B cell (primary cell): Measurements from ENCODE around the gene GABRG3. TPM values are rescaled to one million over a fixed set of nuclear protein-coding genes. Genes with fewer than 3 reads are reported as not detected.

Source experiments
- ATAC-seq: fragments of 200-7000 bp; cut with Tn5 transposase; one replicate; pipeline ENCODE4 v1.10.0; 2021; ENCODE audit warnings: low read depth, mild to moderate bottlenecking, moderate number of reproducible peaks, moderate library complexity
- CTCF ChIA-PET: fragments of 350-600 bp; sonication (Branson Sonifier 250); formaldehyde crosslinking; loops from one replicate; lab custom pipeline; 2021; ENCODE audit warnings: antibody characterized with exemption, inconsistent platforms; lab: Charles Lee
- POLR2A ChIA-PET: fragments of 350-600 bp; sonication (Branson Sonifier 250); formaldehyde crosslinking; loops from one replicate; lab custom pipeline; 2021; ENCODE audit warnings: antibody characterized with exemption; lab: Charles Lee
- DNase-seq: peaks from one replicate; pipeline ENCODE4 v3.0.0; 2013
- H2AFZ ChIP-seq: 2 replicates; pipeline ENCODE4 v1.6.1; 2012; ENCODE audit warnings: mild to moderate bottlenecking, low read depth, low read length; ENCODE audit not compliant: insufficient read depth, poor library complexity, severe bottlenecking
- H3K27ac ChIP-seq, 2 donors: 1 replicate in 1 of 2; 2 replicates in 1 of 2; pipeline ENCODE4 v1.5.1; 2012 to 2013; ENCODE audit warnings: low read length in 2 of 2, mild to moderate bottlenecking in 2 of 2, moderate library complexity in 1 of 2
- H3K27me3 ChIP-seq, 4 experiments: fragments of 200-600 bp in 1 of 4; sonication (generic) in 1 of 4; replicated peaks in 1 of 4; 1 replicate in 2 of 4; 2 replicates in 2 of 4; pipeline versions ENCODE4 v1.6.1 to v1.7.0; 2013 to 2016; ENCODE audit warnings: low read length in 3 of 4, mild to moderate bottlenecking in 2 of 4, mixed read lengths in 1 of 4, moderate library complexity in 1 of 4; ENCODE audit not compliant: insufficient read depth in 4 of 4, control insufficient read depth in 3 of 4; ENCODE audit errors: control extremely low read depth in 1 of 4
- H3K36me3 ChIP-seq, 2 experiments: replicated peaks in 1 of 2; 1 replicate in 1 of 2; 2 replicates in 1 of 2; pipeline versions ENCODE4 v1.6.1 to v1.7.1; 2013; ENCODE audit warnings: low read length in 1 of 2; ENCODE audit not compliant: insufficient read depth in 2 of 2, control insufficient read depth in 1 of 2; ENCODE audit errors: control extremely low read depth in 1 of 2, extremely low read depth in 1 of 2
- H3K4me1 ChIP-seq, 2 donors: fragments of 200-600 bp in 1 of 2; sonication (generic) in 1 of 2; 1 replicate in 1 of 2; 2 replicates in 1 of 2; pipeline versions ENCODE4 v1.5.1 to v1.6.1; 2013 to 2017; ENCODE audit warnings: low read length in 2 of 2; ENCODE audit not compliant: control insufficient read depth in 2 of 2, insufficient read depth in 2 of 2
- H3K4me2 ChIP-seq: replicated peaks from 2 replicates; pipeline ENCODE3; 2012; ENCODE audit warnings: mild to moderate bottlenecking, low read depth, low read length; ENCODE audit not compliant: poor library complexity, severe bottlenecking
- H3K4me3 ChIP-seq, 5 experiments: fragments of 200-600 bp in 1 of 5; sonication (generic) in 1 of 5; 1 replicate in 3 of 5; 2 replicates in 2 of 5; pipeline versions ENCODE4 v1.5.1 to v1.7.0; 2011 to 2016; ENCODE audit warnings: low read length in 4 of 5, mild to moderate bottlenecking in 4 of 5, low read depth in 2 of 5, control low read depth in 1 of 5, moderate library complexity in 1 of 5; ENCODE audit not compliant: insufficient read depth in 1 of 5; ENCODE audit errors: control extremely low read depth in 1 of 5, extremely low read depth in 1 of 5
- H3K79me2 ChIP-seq: fragments of 200-600 bp; sonication (generic); one replicate; pipeline ENCODE4 v1.6.0; 2016; ENCODE audit warnings: low read length; ENCODE audit not compliant: control insufficient read depth, insufficient read depth
- H3K9ac ChIP-seq: fragments of 200-600 bp; sonication (generic); 2 replicates; pipeline ENCODE4 v1.6.1; 2017; ENCODE audit warnings: mild to moderate bottlenecking, low read length, moderate library complexity
- H3K9me3 ChIP-seq, 3 donors: one replicate each; pipeline versions ENCODE4 v1.6.1 to v1.7.1; 2013; ENCODE audit warnings: low read length in 2 of 3; ENCODE audit not compliant: control insufficient read depth in 2 of 3, insufficient read depth in 1 of 3; ENCODE audit errors: control extremely low read depth in 1 of 3
- H4K20me1 ChIP-seq: 2 replicates; pipeline ENCODE4 v1.6.0; 2012; ENCODE audit warnings: mild to moderate bottlenecking, low read length; ENCODE audit not compliant: insufficient read depth, control insufficient read depth, poor library complexity, severe bottlenecking
- H3K27ac Mint-ChIP-seq: one replicate; pipeline ENCODE4 v1.8.0; 2021; ENCODE audit warnings: mixed read lengths
- H3K27me3 Mint-ChIP-seq: one replicate; pipeline ENCODE4 v1.8.0; 2021; ENCODE audit warnings: mixed read lengths
- H3K4me1 Mint-ChIP-seq: one replicate; pipeline ENCODE4 v1.8.0; 2021; ENCODE audit warnings: mixed read lengths
- H3K4me3 Mint-ChIP-seq: one replicate; pipeline ENCODE4 v1.8.0; 2021; ENCODE audit warnings: mixed read lengths
- H3K9me3 Mint-ChIP-seq: one replicate; pipeline ENCODE4 v1.8.0; 2022; ENCODE audit warnings: mixed read lengths; ENCODE audit not compliant: insufficient read depth
- EZH2 ChIP-seq: IDR thresholded peaks from 2 replicates; pipeline ENCODE4 v1.6.1; 2012; ENCODE audit warnings: borderline replicate concordance, low read depth, mild to moderate bottlenecking, moderate library complexity, low read length; ENCODE audit not compliant: insufficient read depth, poor library complexity, severe bottlenecking
- WGBS: methylation state at CpG from one replicate; pipeline ENCODE4 v1.1.5; 2013; ENCODE audit warnings: missing lambda C conversion rate; ENCODE audit not compliant: insufficient coverage; 5-methylcytosine and 5-hydroxymethylcytosine counted together
- intact Hi-C: fragments of 100-400 bp; cut with micrococcal nuclease; formaldehyde crosslinking; loops from one replicate; pipeline ENCODE4 v1.10.0; 2022
- polyA plus RNA-seq: library from polyadenylated mRNA; depleted of rRNA; stranded (reverse); fragments of >200 nt; gene quantifications from 2 replicates; pipeline ENCODE4 v1.2.3, GENCODE V29; 2012
- total RNA-seq, 2 donors: library from RNA; stranded (reverse); fragments of 120-200 nt in 1 of 2; gene quantifications; 1 replicate in 1 of 2; 2 replicates in 1 of 2; pipeline versions ENCODE4 v1.2.3 to v1.2.4, GENCODE V29; 2013 to 2022
- TF ChIP-seq, protein P1 (sequence below): fragments of 200-600 bp; IDR thresholded peaks from one replicate; pipeline ENCODE4 v1.8.0; 2022; ENCODE audit warnings: antibody characterized with exemption, mild to moderate bottlenecking

GABRG3 gene
- total and polyA plus RNA-seq, 2 donors (not counting 1 experiment from before 2014, with no cell fraction given) = not detected

GRCh38 chr15:27583651-27584050 lies 612.7 kb downstream of the GABRG3 start:
- no peak overlapping the region for H3K4me2 ChIP-seq
- ATAC-seq = no peak
- H3K4me3 ChIP-seq = no peak overlapping the region
- no peak overlapping the region for H3K4me3 Mint-ChIP-seq
- no peaks in the 10 kb centered on the region for H3K36me3 ChIP-seq
- peaks cover 0 to 6% (median 0%) of the 10 kb centered on the region in 3 donors for H3K9me3 ChIP-seq
- no peaks in the 10 kb centered on the region for H3K4me1 ChIP-seq
- H3K27me3 Mint-ChIP-seq = no peaks in the 10 kb centered on the region
- no CpG with 5 or more reads among the region's 1 CpG for WGBS
- CTCF ChIA-PET = no interaction called here
- H3K9me3 Mint-ChIP-seq = no peaks in the 10 kb centered on the region
- no peaks in the 10 kb centered on the region for H3K4me1 Mint-ChIP-seq
- H3K27me3 ChIP-seq = no peaks in the 10 kb centered on the region
- H3K27ac ChIP-seq = no peak overlapping the region
- POLR2A ChIA-PET = no interaction called here
- no peak for DNase-seq
- no peak overlapping the region for H3K27ac Mint-ChIP-seq
- no peaks in the 10 kb centered on the region for H4K20me1 ChIP-seq
- H2AFZ ChIP-seq = no peak overlapping the region
- H3K79me2 ChIP-seq = no peaks in the 10 kb centered on the region
- no peak overlapping the region for H3K9ac ChIP-seq
- intact Hi-C loops = no loop called here
- no peak for TF ChIP-seq EZH2
- TF ChIP-seq, protein P1, sequence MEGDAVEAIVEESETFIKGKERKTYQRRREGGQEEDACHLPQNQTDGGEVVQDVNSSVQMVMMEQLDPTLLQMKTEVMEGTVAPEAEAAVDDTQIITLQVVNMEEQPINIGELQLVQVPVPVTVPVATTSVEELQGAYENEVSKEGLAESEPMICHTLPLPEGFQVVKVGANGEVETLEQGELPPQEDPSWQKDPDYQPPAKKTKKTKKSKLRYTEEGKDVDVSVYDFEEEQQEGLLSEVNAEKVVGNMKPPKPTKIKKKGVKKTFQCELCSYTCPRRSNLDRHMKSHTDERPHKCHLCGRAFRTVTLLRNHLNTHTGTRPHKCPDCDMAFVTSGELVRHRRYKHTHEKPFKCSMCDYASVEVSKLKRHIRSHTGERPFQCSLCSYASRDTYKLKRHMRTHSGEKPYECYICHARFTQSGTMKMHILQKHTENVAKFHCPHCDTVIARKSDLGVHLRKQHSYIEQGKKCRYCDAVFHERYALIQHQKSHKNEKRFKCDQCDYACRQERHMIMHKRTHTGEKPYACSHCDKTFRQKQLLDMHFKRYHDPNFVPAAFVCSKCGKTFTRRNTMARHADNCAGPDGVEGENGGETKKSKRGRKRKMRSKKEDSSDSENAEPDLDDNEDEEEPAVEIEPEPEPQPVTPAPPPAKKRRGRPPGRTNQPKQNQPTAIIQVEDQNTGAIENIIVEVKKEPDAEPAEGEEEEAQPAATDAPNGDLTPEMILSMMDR = no peak

DNA sequence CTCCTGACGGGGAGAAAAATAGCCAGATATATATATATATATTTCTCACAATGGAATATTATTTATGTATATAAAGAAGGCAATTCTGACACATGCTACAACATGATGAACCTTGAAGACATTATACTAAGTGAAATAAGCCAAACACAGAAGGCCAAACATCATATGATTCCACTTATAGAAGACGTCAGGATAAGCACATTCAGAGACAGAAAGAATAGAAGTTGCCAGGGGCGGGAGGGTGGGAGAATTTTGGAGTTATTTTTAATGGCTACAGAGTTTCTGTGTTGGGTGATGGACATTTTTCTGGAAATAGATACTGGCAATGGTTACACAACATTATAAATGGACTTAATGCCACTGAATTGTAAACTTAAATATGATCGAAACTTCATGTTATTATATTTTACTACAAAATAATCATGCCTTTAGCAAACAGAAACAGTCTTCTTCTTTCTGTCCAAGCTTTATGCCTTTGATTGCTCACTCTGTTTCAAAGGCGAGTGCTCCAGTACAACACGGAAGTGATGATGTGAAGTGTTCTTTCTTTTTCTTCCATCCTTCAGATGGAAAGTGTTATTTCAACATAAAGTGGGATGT lies 614.2 kb downstream of the GABRG3 start:
- Histone ChIP-seq H3K4me1 (no peaks in the 10 kb centered on the region), H3K79me2 (no peaks in the 10 kb centered on the region), H3K4me2 (no peak overlapping the region), H3K4me3 (no peak overlapping the region), H3K36me3 (no peaks in the 10 kb centered on the region), H4K20me1 (no peaks in the 10 kb centered on the region), H2AFZ (no peak overlapping the region), H3K9me3 (peaks cover 0 to 8% (median 0%) of the 10 kb centered on the region in 3 donors), H3K9ac (no peak overlapping the region), H3K27me3 (no peaks in the 10 kb centered on the region), H3K27ac (no peak overlapping the region)
- POLR2A ChIA-PET = no interaction called here
- no peaks in the 10 kb centered on the region for H3K4me1 Mint-ChIP-seq
- CTCF ChIA-PET = no interaction called here
- no peak for TF ChIP-seq EZH2
- TF ChIP-seq, protein P1 = no peak
- peaks cover 5% of the 10 kb centered on the region for H3K9me3 Mint-ChIP-seq
- DNase-seq (no peak), ATAC-seq (no peak)
- no peak overlapping the region for H3K4me3 Mint-ChIP-seq
- H3K27ac Mint-ChIP-seq = no peak overlapping the region
- H3K27me3 Mint-ChIP-seq = no peaks in the 10 kb centered on the region
- no CpG with 5 or more reads among the region's 6 CpGs for WGBS
- intact Hi-C loops = no loop called here
